HEK293T (cell line): ENCODE data around the gene SCUBE2.

ENCODE experiments used
- CTCF ChIA-PET: fragments of 350-600 bp; formaldehyde crosslinking; extraction: SDS; loops from one replicate; lab custom pipeline; 2021; ENCODE audit warnings: antibody characterized with exemption, inconsistent platforms; lab: Yijun Ruan, JAX
- POLR2A ChIA-PET: fragments of 350-600 bp; formaldehyde crosslinking; extraction: SDS; loops from one replicate; lab custom pipeline; 2020; ENCODE audit warnings: antibody characterized with exemption, inconsistent platforms; lab: Yijun Ruan, JAX
- DNase-seq: peaks from one replicate; pipeline ENCODE4 v3.0.0; 2012; ENCODE audit warnings: mixed read lengths; ENCODE audit errors: extremely low spot score
- ARNT ChIP-seq: fragments of 450-650 bp; IDR thresholded peaks from 2 replicates; pipeline ENCODE4 v1.6.1; 2017; ENCODE audit warnings: mild to moderate bottlenecking
- BHLHE40 ChIP-seq: fragments of 450-650 bp; IDR thresholded peaks from 2 replicates; pipeline ENCODE4 v1.6.1; 2016; ENCODE audit warnings: mild to moderate bottlenecking, moderate library complexity, borderline replicate concordance
- CTBP1 ChIP-seq: fragments of 450-650 bp; IDR thresholded peaks from 2 replicates; pipeline ENCODE4 v1.6.1; 2016; ENCODE audit warnings: borderline replicate concordance
- ELF4 ChIP-seq: fragments of 450-650 bp; IDR thresholded peaks from 2 replicates; pipeline ENCODE4 v1.6.1; 2017; ENCODE audit warnings: antibody characterized with exemption
- FOXA1 ChIP-seq: fragments of 450-650 bp; IDR thresholded peaks from 2 replicates; pipeline ENCODE4 v1.6.1; 2016; ENCODE audit warnings: mild to moderate bottlenecking
- FOXK2 ChIP-seq: fragments of 450-650 bp; IDR thresholded peaks from 2 replicates; pipeline ENCODE4 v1.6.1; 2016; ENCODE audit warnings: mild to moderate bottlenecking
- FOXM1 ChIP-seq: fragments of 450-650 bp; IDR thresholded peaks from 2 replicates; pipeline ENCODE4 v1.6.1; 2017; ENCODE audit warnings: mild to moderate bottlenecking, borderline replicate concordance
- HDGF ChIP-seq: fragments of 450-650 bp; IDR thresholded peaks from 2 replicates; pipeline ENCODE4 v1.6.1; 2017; ENCODE audit warnings: antibody characterized with exemption, borderline replicate concordance
- L3MBTL2 ChIP-seq: fragments of 450-650 bp; conservative IDR thresholded peaks from 2 replicates; pipeline ENCODE4 v1.6.1; 2016; ENCODE audit warnings: mild to moderate bottlenecking
- LEF1 ChIP-seq: fragments of 450-650 bp; IDR thresholded peaks from 2 replicates; pipeline ENCODE4 v1.6.1; 2017; ENCODE audit warnings: mild to moderate bottlenecking, borderline replicate concordance
- NFRKB ChIP-seq: fragments of 450-650 bp; IDR thresholded peaks from 2 replicates; pipeline ENCODE4 v1.6.1; 2016; ENCODE audit warnings: mild to moderate bottlenecking, moderate library complexity
- SP1 ChIP-seq: fragments of 450-650 bp; IDR thresholded peaks from 2 replicates; pipeline ENCODE4 v1.6.1; 2017
- SUZ12 ChIP-seq: fragments of 450-650 bp; IDR thresholded peaks from 2 replicates; pipeline ENCODE4 v1.6.1; 2016; ENCODE audit warnings: mild to moderate bottlenecking
- TARDBP ChIP-seq: fragments of 450-650 bp; IDR thresholded peaks from 2 replicates; pipeline ENCODE4 v1.6.1; 2016
- ZNF384 ChIP-seq: fragments of 450-650 bp; IDR thresholded peaks from 2 replicates; pipeline ENCODE4 v1.6.1; 2016
- TF ChIP-seq, protein P1 (sequence below): fragments of 450-650 bp; IDR thresholded peaks from 2 replicates; pipeline ENCODE4 v1.6.1; 2016

Gene SCUBE2

DNA sequence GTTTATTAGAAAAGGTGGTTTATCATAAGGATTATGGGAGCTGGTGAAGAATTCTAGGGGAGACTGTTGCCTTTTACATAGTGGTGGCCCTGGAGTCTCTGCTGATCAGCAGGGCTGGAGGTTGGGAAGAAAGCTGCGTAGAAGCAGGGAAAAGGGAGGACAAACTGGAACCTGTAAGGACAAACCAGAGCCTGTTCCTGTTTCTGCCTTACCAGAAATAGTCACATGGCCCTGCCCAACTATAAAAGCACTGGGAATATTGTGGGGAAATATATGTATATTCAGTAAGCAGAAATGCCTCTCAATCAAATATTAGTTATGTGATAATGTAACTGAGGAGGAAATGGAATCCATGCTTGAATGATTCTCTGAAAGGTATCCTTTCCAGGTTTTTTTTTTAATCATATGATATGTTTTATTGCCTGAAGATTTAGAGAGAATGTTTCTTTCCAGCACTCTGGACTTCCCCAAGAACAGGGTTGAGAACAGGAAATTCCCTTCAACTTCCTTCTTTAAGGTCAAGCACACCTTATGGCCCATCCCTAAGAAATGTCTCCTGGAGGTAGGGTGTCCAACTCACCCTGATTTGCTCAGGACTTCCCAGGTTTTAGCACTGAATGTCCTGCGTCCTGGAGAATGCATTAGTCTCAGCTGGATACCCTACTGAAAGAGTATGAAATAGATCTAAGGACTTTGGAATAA lies 33.9 kb upstream of the SCUBE2 start:
- POLR2A ChIA-PET, result no interaction called here
- no peak for DNase-seq
- CTCF ChIA-PET, result no interaction called here
- TF ChIP-seq LEF1, result no peak
- TF ChIP-seq NFRKB, result no peak

DNA sequence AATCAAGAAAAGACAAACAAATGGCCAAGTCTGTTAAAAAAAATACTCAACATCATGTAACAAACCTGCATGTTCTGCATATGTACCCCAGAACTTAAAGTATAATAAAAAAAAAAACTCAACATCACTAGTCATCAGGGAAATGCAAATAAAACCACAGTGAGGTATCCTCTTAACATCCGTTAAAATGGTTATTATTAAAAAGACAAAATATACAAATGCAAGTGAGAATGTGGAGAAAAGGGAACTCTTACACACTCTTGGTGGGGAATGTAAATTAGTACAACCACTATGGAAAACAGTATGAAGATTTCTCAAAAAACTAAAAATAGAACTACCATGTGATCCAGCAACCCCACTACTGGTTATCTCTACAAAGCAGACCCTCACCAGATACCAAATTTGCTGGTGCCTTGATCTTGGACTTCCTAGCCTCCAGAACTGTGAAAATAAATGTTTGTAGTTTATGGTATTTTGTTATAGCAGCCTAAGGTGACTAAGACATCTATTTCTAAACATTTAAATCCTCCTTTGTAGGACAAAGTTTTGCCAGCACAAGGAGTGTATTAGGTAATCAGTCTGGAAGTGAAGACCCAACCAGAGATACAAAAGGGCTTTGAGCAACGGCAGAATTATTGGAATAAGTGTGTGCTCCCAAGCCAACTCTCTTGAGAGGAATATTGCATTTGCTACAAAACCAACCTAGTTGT lies 32.4 kb upstream of the SCUBE2 start:
- no peak for TF ChIP-seq ARNT
- TF ChIP-seq LEF1, result no peak
- no peak for TF ChIP-seq TARDBP
- no peak for TF ChIP-seq SP1
- POLR2A ChIA-PET, result no interaction called here
- no peak for DNase-seq
- CTCF ChIA-PET, result interaction anchor here (1.2 kb wide), 1 partner anchor 108 kb away, joined by 4 read pairs; no protein-coding TSS in a partner anchor

GRCh38 chr11:9121469-9121796 lies 30.0 kb upstream of the SCUBE2 start:
- DNase-seq, result no peak
- POLR2A ChIA-PET, result no interaction called here
- no peak for TF ChIP-seq FOXM1
- TF ChIP-seq FOXA1, result no peak
- no peak for TF ChIP-seq LEF1
- TF ChIP-seq ELF4, result no peak
- TF ChIP-seq HDGF, result no peak
- no peak for TF ChIP-seq ARNT
- no peak for TF ChIP-seq FOXK2
- no peak for TF ChIP-seq ZNF384
- no peak for TF ChIP-seq CTBP1
- no peak for TF ChIP-seq NFRKB
- TF ChIP-seq, protein P1, sequence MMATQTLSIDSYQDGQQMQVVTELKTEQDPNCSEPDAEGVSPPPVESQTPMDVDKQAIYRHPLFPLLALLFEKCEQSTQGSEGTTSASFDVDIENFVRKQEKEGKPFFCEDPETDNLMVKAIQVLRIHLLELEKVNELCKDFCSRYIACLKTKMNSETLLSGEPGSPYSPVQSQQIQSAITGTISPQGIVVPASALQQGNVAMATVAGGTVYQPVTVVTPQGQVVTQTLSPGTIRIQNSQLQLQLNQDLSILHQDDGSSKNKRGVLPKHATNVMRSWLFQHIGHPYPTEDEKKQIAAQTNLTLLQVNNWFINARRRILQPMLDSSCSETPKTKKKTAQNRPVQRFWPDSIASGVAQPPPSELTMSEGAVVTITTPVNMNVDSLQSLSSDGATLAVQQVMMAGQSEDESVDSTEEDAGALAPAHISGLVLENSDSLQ, result no peak
- no peak for TF ChIP-seq TARDBP
- TF ChIP-seq SP1, result no peak
- no peak for TF ChIP-seq L3MBTL2
- TF ChIP-seq BHLHE40, result no peak
- no peak for TF ChIP-seq SUZ12
- CTCF ChIA-PET, result no interaction called here

DNA sequence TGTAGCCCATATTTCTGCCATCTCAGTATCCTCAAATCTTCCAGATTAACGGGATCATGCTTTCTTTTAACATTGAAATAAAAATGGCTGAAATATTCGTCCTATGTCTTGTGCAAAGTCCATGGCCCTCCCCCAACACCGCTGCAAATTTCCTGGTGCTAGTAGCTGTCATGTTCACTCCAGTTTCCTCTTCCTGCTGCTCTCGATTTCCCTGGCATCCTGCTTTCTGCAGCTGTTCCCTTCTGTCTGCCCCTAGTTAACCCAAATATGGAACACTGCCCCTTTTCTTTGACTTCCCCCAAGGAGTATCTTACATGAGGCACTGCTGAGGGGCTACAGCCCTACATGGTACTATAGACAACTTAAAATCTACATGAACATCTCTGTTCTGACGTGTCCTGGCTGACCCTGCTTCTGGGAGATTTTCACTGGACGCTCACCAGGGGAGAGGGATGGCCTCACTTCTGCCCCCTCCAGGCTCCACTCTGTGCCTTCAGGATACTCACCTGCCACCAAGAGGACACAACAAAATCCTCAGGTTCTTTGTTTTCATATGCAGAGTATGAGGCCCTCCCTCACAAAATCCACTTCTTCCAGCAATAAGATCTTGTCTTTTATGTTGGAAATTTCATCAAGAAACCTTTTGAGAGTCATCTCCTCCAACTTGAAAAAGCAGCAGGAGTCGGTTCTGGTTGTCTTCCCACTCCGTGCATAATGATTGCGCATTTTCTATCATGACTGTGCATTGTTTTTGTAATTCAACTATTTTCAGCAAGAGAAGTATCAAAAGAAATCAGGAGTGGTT lies 29.5 kb upstream of the SCUBE2 start:
- ChIA-PET CTCF (interaction anchor here (0.6 kb wide), 1 partner anchor 257 kb away, joined by 5 read pairs; no protein-coding TSS in a partner anchor), POLR2A (no interaction called here)
- TF ChIP-seq SUZ12 (no peak), FOXA1 (no peak), NFRKB (no peak), SP1 (no peak), FOXM1 (no peak), LEF1 (no peak), ELF4 (no peak), BHLHE40 (no peak), ZNF384 (no peak), L3MBTL2 (no peak), CTBP1 (no peak), HDGF (no peak), TARDBP (no peak)
- DNase-seq, result peak; percentile 48

DNA sequence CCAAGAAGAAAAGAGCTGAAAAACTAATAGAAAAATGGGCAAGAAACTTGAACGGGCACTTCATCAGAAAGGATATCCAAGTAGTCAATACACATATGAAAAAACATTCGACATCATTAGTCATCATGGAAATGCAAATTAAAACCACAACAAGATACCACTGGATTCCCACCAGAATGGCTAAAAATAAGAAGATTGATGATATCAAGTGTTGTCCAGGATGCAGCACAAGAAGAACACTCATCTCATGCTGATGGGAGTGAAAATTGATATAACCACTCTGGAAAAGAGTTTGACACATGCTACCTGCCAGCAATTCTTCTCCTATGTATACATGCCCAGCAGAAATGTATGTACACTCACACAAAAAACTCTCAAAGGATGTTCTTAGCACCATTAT lies 26.9 kb upstream of the SCUBE2 start:
- CTCF ChIA-PET, result interaction anchor here (0.6 to 1.0 kb wide), 2 partner anchors 10 to 19 kb away, joined by 4 to 5 read pairs; no protein-coding TSS in a partner anchor

GRCh38 chr11:9112075-9112474 lies 20.7 kb upstream of the SCUBE2 start:
- TF ChIP-seq SP1, result no peak
- no peak for TF ChIP-seq FOXA1
- TF ChIP-seq LEF1, result no peak
- TF ChIP-seq BHLHE40, result no peak
- no peak for TF ChIP-seq FOXM1
- no peak for TF ChIP-seq HDGF
- no peak for TF ChIP-seq FOXK2
- TF ChIP-seq TARDBP, result no peak
- no peak for TF ChIP-seq ZNF384
- TF ChIP-seq CTBP1, result no peak
- no peak for TF ChIP-seq L3MBTL2
- TF ChIP-seq, protein P1, result no peak
- TF ChIP-seq ARNT, result no peak
- no peak for TF ChIP-seq ELF4
- TF ChIP-seq NFRKB, result no peak
- TF ChIP-seq SUZ12, result no peak
- DNase-seq, result no peak
- ChIA-PET POLR2A (no interaction called here), CTCF (no interaction called here)

More for the DNA sequence above, 26.9 kb upstream of the SCUBE2 start:
- TF ChIP-seq CTBP1 (no peak), ARNT (no peak), FOXA1 (no peak), BHLHE40 (no peak), TARDBP (no peak), L3MBTL2 (no peak), SP1 (no peak), HDGF (no peak), ZNF384 (no peak), FOXK2 (no peak), LEF1 (no peak), NFRKB (no peak), SUZ12 (no peak), ELF4 (no peak), FOXM1 (no peak)
- TF ChIP-seq, protein P1, result no peak
- POLR2A ChIA-PET, result no interaction called here
- no peak for DNase-seq
